Measurements from ENCODE around the gene MAP3K20.

Gene MAP3K20

GRCh38 chr2:173099271-173099670 is 23.6 kb downstream of the MAP3K20 start:
- no peak for DNase-seq (ENCODE audit: low spot score)
- TF ChIP-seq CTCF (IDR thresholded peaks at IDR 0.05; ENCODE audit: extremely low read depth, missing control alignments), result no peak

GRCh38 chr2:173099804-173100203 is 24.2 kb downstream of the MAP3K20 start:
- no peak for DNase-seq (ENCODE audit: low spot score)
- no peak for TF ChIP-seq CTCF (IDR thresholded peaks at IDR 0.05; ENCODE audit: extremely low read depth, missing control alignments)

GRCh38 chr2:173101687-173102086 is 26.0 kb downstream of the MAP3K20 start:
- DNase-seq (ENCODE audit: low spot score), result peak; percentile 46

GRCh38 chr2:173104156-173104555 is 28.5 kb downstream of the MAP3K20 start:
- no peak for DNase-seq (ENCODE audit: low spot score)
- TF ChIP-seq CTCF (IDR thresholded peaks at IDR 0.05; ENCODE audit: extremely low read depth, missing control alignments), result no peak

More at GRCh38 chr2:173101687-173102086, 26.0 kb downstream of the MAP3K20 start:
- TF ChIP-seq CTCF (IDR thresholded peaks at IDR 0.05; ENCODE audit: extremely low read depth, missing control alignments), result no peak

GRCh38 chr2:173106959-173107628 is 31.4 kb downstream of the MAP3K20 start:
- DNase-seq (ENCODE audit: low spot score), result no peak
- no peak for TF ChIP-seq CTCF (IDR thresholded peaks at IDR 0.05; ENCODE audit: extremely low read depth, missing control alignments)

GRCh38 chr2:173107629-173108022 is 32.0 kb downstream of the MAP3K20 start:
- DNase-seq (ENCODE audit: low spot score), result no peak
- TF ChIP-seq CTCF (IDR thresholded peaks at IDR 0.05; ENCODE audit: extremely low read depth, missing control alignments), result no peak

- TF ChIP-seq CTCF (IDR thresholded peaks at IDR 0.05; ENCODE audit: extremely low read depth, missing control alignments), result no peak
- no peak for DNase-seq (ENCODE audit: low spot score)
These were observed 33.9 kb downstream of the MAP3K20 start for GRCh38 chr2:173109253-173110188.

Measured in GM20000 (cell line).